Thoracic aorta (tissue), 2 donors: ENCODE results near the gene GNL2. TPM values are rescaled to one million over a fixed set of nuclear protein-coding genes. Genes with fewer than 3 reads are reported as not detected.

Source experiments
- ATAC-seq: fragments of 150-250 bp; one replicate; pipeline ENCODE4 v1.8.0; 2017; ENCODE audit warnings: low read depth; ENCODE audit not compliant: insufficient number of reproducible peaks, low FRiP score
- DNase-seq: peaks from one replicate; pipeline ENCODE4 v3.0.0-alpha.2; 2020; ENCODE audit warnings: low spot score
- H3K27ac ChIP-seq, 2 donors: fragments of 200-600 bp; sonication (generic); 1 replicate in 1 of 2; 2 replicates in 1 of 2; pipeline ENCODE4 v1.5.1; 2016; ENCODE audit warnings: mild to moderate bottlenecking in 2 of 2, moderate library complexity in 2 of 2
- H3K27me3 ChIP-seq: fragments of 200-600 bp; sonication (generic); replicated peaks from 2 replicates; pipeline ENCODE4 v1.6.0; 2016; ENCODE audit warnings: mild to moderate bottlenecking; ENCODE audit not compliant: insufficient read depth
- H3K36me3 ChIP-seq: fragments of 200-600 bp; sonication (generic); one replicate; pipeline ENCODE4 v1.5.1; 2016
- H3K4me1 ChIP-seq, 2 donors: fragments of 200-600 bp; sonication (generic); 1 replicate in 1 of 2; 2 replicates in 1 of 2; pipeline versions ENCODE4 v1.5.1 to v1.6.0; 2016; ENCODE audit warnings: low read depth in 2 of 2, mild to moderate bottlenecking in 1 of 2; ENCODE audit not compliant: control insufficient read depth in 1 of 2
- H3K4me3 ChIP-seq: fragments of 200-600 bp; sonication (generic); 2 replicates; pipeline ENCODE4 v1.5.1; 2016; ENCODE audit warnings: mild to moderate bottlenecking
- H3K9me3 ChIP-seq: fragments of 200-600 bp; sonication (generic); 2 replicates; pipeline ENCODE4 v1.5.1; 2016
- CTCF ChIP-seq: fragments of 200-600 bp; sonication (generic); IDR thresholded peaks from one replicate; pipeline ENCODE4 v1.5.1; 2019; ENCODE audit warnings: antibody characterized with exemption
- total RNA-seq, 2 donors: library from RNA; depleted of rRNA; stranded (reverse); fragments of >200 nt; gene quantifications; one replicate each; pipeline versions ENCODE4 v1.1.0 to v1.2.3, GENCODE V29; 2016

GNL2 gene
- total RNA-seq: 10 to 100 TPM; 37.0 to 53.6 TPM

- no peaks in the 10 kb centered on the region for H3K9me3 ChIP-seq
- H3K36me3 ChIP-seq: peaks cover 14% of the 10 kb centered on the region
- H3K4me1 ChIP-seq: peaks cover 14 to 19% of the 10 kb centered on the region in 2 donors
- H3K27me3 ChIP-seq: no peaks in the 10 kb centered on the region
- TF ChIP-seq CTCF: no peak
- DNase-seq (peak; percentile 90), ATAC-seq (peak; percentile 100)
- H3K27ac ChIP-seq: peak within 1 kb of the TSS; percentile 71 to 82
- peak within 1 kb of the TSS; percentile 78 for H3K4me3 ChIP-seq
These were observed at the start of gene GNL2 for GRCh38 chr1:37595440-37596181. TSS of gene GNL2 (minus strand) at chr1:37595937. CDS start at chr1:37595822, 115 bp downstream.

DNA sequence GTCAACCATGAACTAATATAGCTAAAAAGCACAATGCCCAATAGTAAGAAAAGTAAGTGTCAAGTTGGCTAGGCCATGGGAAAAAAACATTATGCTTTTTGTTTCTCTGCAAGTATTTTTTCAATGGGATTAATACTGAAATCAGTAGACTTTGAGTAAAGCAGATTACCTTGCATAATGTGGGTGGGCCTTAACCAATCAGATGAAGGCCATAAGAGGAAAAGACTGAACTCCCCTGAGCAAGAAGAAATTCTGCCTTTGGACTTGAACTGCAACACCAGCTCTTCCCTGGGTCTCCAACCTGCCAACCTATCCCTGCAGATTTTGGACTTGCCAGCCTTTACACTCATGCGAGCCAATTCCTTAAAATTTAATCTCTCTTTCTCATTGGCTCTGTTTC is 45.3 kb upstream of the GNL2 start:
- ATAC-seq: no peak
- Histone ChIP-seq H3K4me3 (no peak overlapping the region), H3K27me3 (no peaks in the 10 kb centered on the region), H3K36me3 (no peaks in the 10 kb centered on the region), H3K9me3 (peaks cover 16% of the 10 kb centered on the region), H3K27ac (no peak overlapping the region), H3K4me1 (no peaks in the 10 kb centered on the region)
- no peak for DNase-seq
- TF ChIP-seq CTCF: no peak

- no peak overlapping the region for H3K27ac ChIP-seq
- ATAC-seq (no peak), DNase-seq (no peak)
- H3K4me1 ChIP-seq: peaks cover 9% of the 10 kb centered on the region in 2 donors
- peaks cover 8% of the 10 kb centered on the region for H3K27me3 ChIP-seq
- peaks cover 4% of the 10 kb centered on the region for H3K9me3 ChIP-seq
- no peak overlapping the region for H3K4me3 ChIP-seq
- no peaks in the 10 kb centered on the region for H3K36me3 ChIP-seq
- TF ChIP-seq CTCF: no peak
These were observed 40.7 kb upstream of the GNL2 start for GRCh38 chr1:37636435-37636834.

- Histone ChIP-seq H3K4me3 (peak overlapping the region; percentile 53), H3K9me3 (no peaks in the 10 kb centered on the region), H3K27ac (no peak overlapping the region), H3K4me1 (peaks cover 9% of the 10 kb centered on the region in 2 donors), H3K36me3 (no peaks in the 10 kb centered on the region), H3K27me3 (peaks cover 8% of the 10 kb centered on the region)
- TF ChIP-seq CTCF: no peak
- no peak for ATAC-seq
- DNase-seq: no peak
These were observed 39.5 kb upstream of the GNL2 start for GRCh38 chr1:37634992-37635902.
